Measurements from ENCODE around the gene TOP2A. TPM values are rescaled to one million over a fixed set of nuclear protein-coding genes. Genes with fewer than 3 reads are reported as not detected.

Gene TOP2A
- total RNA-seq, 6 experiments from 2014 or later, result 0.22 to 7.3 (median 3.0) TPM

DNA sequence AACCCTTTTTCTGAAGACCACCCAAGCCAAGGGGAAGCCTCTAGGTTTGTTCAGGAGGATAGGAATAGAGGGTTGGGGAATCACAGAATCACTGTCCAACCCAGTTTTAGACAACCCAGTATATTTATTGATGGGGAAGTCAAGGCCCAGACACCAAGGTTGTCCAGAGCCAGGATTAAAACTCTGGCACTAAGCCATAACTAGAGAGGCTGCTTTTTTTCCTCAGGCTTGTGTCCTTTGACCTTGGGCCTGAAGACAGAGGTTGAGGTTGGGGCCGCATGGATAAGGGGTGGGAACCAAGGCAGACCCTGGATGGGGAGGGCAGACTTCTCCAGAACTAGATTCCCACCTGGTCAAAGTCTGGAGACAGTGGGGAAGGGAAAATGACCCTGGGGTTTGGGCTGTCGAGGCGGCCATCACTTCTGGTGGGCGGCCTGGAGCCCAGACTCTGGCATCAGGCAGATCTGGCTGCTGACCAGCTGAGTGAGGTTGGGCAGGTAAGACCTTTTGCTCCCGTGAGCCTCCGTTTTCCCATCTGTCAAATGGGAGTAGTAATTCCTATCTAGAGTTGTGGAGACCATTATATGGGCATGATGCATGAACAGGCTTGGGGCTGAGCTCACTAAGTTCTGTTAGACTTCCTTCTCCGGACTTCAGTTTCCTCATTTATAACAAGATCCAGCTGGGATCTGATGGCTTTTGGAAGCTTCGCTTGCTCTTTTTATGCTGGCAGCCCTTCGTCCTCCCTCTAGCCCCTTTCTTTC is 43.5 kb upstream of the TOP2A start:
- peak in 2 of 4 donors; percentile 3 to 15 for ATAC-seq
- peak overlapping the region in 1 of 3 donors; percentile 49 for H3K27ac ChIP-seq
- TF ChIP-seq, protein P1, sequence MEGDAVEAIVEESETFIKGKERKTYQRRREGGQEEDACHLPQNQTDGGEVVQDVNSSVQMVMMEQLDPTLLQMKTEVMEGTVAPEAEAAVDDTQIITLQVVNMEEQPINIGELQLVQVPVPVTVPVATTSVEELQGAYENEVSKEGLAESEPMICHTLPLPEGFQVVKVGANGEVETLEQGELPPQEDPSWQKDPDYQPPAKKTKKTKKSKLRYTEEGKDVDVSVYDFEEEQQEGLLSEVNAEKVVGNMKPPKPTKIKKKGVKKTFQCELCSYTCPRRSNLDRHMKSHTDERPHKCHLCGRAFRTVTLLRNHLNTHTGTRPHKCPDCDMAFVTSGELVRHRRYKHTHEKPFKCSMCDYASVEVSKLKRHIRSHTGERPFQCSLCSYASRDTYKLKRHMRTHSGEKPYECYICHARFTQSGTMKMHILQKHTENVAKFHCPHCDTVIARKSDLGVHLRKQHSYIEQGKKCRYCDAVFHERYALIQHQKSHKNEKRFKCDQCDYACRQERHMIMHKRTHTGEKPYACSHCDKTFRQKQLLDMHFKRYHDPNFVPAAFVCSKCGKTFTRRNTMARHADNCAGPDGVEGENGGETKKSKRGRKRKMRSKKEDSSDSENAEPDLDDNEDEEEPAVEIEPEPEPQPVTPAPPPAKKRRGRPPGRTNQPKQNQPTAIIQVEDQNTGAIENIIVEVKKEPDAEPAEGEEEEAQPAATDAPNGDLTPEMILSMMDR (IDR thresholded peaks at IDR 0.05), result no peak
- TF ChIP-seq POLR2A (IDR thresholded peaks at IDR 0.05), result no peak
- H3K4me1 ChIP-seq, result peaks cover 0 to 71% (median 20%) of the 10 kb centered on the region in 4 donors
- no peaks in the 10 kb centered on the region for H3K9me3 ChIP-seq
- no peak overlapping the region for H3K4me3 ChIP-seq
- DNase-seq, result no peak
- 19% methylated on average over 9 of the region's 9 CpGs for WGBS (ENCODE audit: insufficient coverage, low coverage, low lambda C conversion rate, missing lambda C conversion rate)
- H3K27me3 ChIP-seq, result no peaks in the 10 kb centered on the region
- intact Hi-C loops (cut with DNase I), result loop anchor here in 1 of 2 donors (10.0 kb wide), 1 partner anchor 74 kb away; no protein-coding TSS in a partner anchor
- peaks cover 0 to 19% (median 10%) of the 10 kb centered on the region in 4 donors for H3K36me3 ChIP-seq

DNA sequence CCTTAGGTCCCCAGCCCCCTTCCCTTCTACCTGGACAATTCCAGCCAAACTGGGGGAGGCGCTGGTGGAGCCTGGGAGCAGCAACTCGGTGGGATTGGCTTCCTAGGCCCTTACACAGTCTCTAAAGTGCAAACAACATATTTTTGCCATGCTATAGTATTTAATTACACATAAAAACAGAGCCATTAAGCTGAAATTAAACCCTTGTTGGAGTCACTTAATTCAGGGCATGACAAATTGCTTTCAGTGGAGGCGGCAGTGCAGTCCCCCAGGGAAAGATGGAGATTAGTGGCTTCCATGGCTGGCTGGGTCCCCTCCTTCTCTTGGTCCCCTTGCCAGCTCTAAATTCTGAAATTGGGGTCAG is 42.9 kb upstream of the TOP2A start:
- TF ChIP-seq, protein P1 (IDR thresholded peaks at IDR 0.05), result no peak
- TF ChIP-seq POLR2A (IDR thresholded peaks at IDR 0.05), result no peak
- peak in 1 of 4 donors; percentile 0 for ATAC-seq
- Histone ChIP-seq H3K27ac (peak overlapping the region in 1 of 3 donors; percentile 49), H3K27me3 (no peaks in the 10 kb centered on the region), H3K4me1 (peaks cover 0 to 76% (median 23%) of the 10 kb centered on the region in 4 donors), H3K9me3 (no peaks in the 10 kb centered on the region), H3K36me3 (peaks cover 0 to 25% (median 12%) of the 10 kb centered on the region in 4 donors), H3K4me3 (no peak overlapping the region)
- no peak for DNase-seq
- intact Hi-C loops (cut with DNase I), result loop anchor here in 1 of 2 donors (10.0 kb wide), 1 partner anchor 74 kb away; no protein-coding TSS in a partner anchor
- 44% methylated on average over 3 of the region's 3 CpGs for whole genome bisulfite sequencing (ENCODE audit: insufficient coverage, low coverage, low lambda C conversion rate, missing lambda C conversion rate)

GRCh38 chr17:40459636-40460603 is 42.2 kb upstream of the TOP2A start:
- peaks cover 0 to 83% (median 26%) of the 10 kb centered on the region in 4 donors for H3K4me1 ChIP-seq
- no peak for DNase-seq
- intact Hi-C loops (cut with DNase I), result loop anchor here in 1 of 2 donors (10.0 kb wide), 1 partner anchor 75 kb away; no protein-coding TSS in a partner anchor
- H3K9me3 ChIP-seq, result no peaks in the 10 kb centered on the region
- peaks cover 0 to 30% (median 16%) of the 10 kb centered on the region in 4 donors for H3K36me3 ChIP-seq
- TF ChIP-seq POLR2A (IDR thresholded peaks at IDR 0.05), result peak; percentile 33
- TF ChIP-seq, protein P1 (IDR thresholded peaks at IDR 0.05), result no peak
- no peak overlapping the region for H3K4me3 ChIP-seq
- peak; percentile 1 to 4 (median 2) for ATAC-seq
- no peaks in the 10 kb centered on the region for H3K27me3 ChIP-seq
- peak overlapping the region in 1 of 3 donors; percentile 49 for H3K27ac ChIP-seq
- WGBS (ENCODE audit: insufficient coverage, low coverage, low lambda C conversion rate, missing lambda C conversion rate), result 46% methylated on average over 7 of the region's 8 CpGs

DNA sequence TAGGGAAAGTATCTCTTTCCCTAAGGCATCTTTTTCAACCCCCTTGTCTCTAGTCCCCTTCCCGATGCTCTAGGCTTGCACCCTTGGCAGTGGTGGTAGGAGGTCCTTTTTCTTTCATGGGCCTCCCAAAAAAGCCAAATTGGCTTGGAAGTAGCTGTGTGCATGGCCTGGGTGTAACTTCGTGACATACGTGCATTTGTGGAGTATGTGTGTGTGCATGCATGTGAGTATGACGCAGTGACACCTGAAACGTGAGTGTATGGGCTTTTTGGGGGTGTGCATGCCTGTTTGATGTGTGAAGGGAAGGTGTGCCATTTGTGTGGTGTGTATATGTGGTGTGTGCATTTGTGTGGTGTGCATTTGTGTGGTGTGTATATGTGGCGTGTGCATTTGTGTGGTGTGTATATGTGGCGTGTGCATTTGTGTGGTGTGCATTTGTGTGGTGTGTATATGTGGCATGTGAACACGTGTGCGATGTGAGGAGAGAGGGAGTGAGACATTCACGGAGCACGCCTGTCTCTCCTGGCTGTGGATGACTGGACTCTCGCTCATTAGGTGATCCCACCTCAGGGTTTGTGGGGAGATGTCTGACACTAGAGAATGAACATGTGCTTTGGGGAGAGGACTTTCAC is 41.3 kb upstream of the TOP2A start:
- TF ChIP-seq POLR2A (IDR thresholded peaks at IDR 0.05), result no peak
- TF ChIP-seq, protein P1 (IDR thresholded peaks at IDR 0.05), result no peak
- intact Hi-C loops (cut with DNase I), result no loop called here
- WGBS (ENCODE audit: insufficient coverage, low coverage, low lambda C conversion rate, missing lambda C conversion rate), result 78% methylated on average over 9 of the region's 12 CpGs
- peaks cover 0 to 40% (median 23%) of the 10 kb centered on the region in 4 donors for H3K36me3 ChIP-seq
- no peaks in the 10 kb centered on the region for H3K27me3 ChIP-seq
- H3K9me3 ChIP-seq, result no peaks in the 10 kb centered on the region
- H3K4me3 ChIP-seq, result no peak overlapping the region
- H3K27ac ChIP-seq, result peak overlapping the region in 1 of 3 donors; percentile 50
- ATAC-seq (no peak), DNase-seq (no peak)
- H3K4me1 ChIP-seq, result peaks cover 0 to 92% (median 31%) of the 10 kb centered on the region in 4 donors
